NCI-H2107 treated with DMSO at 0.1 percent for 48 hours (cell line): ENCODE results near the gene GGT1.
"Not testable (repeated sequence)": the region's sequence is repeated elsewhere in the genome, so short reads cannot be mapped to it uniquely, and the experiment has no call there.

Experiments used
- DNase-seq: peaks from one replicate; lab custom pipeline; 2025; ENCODE audit not compliant: unreplicated experiment; lab: John Stamatoyannopoulos, UW

GGT1 gene

DNA sequence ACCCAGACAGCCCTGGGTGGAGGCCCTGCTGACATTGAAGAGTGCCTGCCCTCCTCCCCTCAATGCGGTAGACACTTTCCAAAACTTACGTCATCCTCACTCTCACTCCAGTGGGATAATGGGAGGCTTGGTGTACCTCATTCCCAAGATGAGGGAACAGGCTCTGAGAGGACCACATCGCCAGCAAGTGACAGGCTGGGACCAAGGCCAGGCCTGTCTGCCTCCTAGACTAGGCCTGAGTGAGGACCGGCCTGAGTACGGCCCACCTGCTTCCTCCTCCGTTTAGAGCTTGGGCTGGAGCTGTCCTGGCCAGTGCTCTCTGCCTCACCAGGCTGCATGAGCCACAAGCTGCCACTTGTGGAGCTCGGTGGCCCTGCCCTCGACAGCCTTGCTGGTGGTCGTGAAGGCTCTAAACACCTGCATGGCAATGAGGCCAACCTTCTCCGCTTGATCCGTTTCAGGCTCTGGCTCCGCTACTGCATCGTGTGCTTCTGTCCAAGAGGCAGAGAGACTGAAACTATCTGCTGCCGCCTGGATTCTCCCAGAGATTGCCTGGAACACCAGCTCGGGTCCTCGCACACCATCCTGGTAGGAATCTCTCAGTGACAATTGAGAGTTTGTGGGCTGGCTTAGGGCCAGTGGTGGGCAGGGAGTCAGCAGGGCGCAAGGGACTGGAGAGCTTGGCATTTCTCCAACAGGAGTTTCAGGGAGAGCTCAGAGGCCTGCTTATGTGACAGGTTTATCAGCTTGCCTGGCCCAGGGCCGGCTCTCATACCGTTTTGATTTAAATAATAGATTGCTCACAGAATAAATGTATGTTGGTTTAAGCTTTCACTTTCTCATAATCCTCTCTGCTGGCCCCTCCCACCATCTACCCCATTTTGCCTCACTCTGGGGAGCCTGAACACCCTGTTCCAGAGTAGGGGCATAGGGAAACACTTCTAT, 19.5 kb upstream of the GGT1 start:
- peak; percentile 85 for DNase-seq

DNA sequence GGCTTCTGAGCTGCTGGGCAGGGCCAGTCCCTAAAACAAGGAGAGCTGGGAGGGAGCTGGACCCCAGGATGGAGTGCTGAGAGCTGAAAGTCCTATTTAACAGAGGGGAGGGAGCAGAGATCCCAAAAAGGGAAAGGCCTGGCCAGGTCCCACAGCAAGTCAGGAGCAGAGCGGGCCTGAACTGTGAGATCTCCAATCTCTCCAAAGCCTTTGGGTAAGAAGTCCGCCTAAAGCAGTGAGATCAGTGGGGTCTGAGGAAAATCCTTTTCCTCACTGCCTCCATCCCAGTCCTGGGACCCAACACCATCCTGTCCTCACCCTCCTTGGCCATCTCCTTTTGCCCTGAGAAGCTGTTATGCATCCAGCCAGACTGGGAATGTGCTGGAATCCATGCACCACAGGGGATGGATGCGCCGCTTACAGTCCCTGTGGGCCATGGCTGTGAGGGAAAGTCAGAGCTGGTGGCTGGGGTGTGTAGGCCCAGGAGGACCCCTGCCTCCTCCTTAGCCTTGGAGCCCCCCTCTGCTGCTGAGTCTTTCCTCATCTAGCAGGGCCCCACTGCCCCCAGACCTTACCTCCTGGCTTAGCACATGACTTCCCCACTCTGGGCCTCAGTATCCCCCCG, 18.7 kb upstream of the GGT1 start:
- no peak for DNase-seq

DNA sequence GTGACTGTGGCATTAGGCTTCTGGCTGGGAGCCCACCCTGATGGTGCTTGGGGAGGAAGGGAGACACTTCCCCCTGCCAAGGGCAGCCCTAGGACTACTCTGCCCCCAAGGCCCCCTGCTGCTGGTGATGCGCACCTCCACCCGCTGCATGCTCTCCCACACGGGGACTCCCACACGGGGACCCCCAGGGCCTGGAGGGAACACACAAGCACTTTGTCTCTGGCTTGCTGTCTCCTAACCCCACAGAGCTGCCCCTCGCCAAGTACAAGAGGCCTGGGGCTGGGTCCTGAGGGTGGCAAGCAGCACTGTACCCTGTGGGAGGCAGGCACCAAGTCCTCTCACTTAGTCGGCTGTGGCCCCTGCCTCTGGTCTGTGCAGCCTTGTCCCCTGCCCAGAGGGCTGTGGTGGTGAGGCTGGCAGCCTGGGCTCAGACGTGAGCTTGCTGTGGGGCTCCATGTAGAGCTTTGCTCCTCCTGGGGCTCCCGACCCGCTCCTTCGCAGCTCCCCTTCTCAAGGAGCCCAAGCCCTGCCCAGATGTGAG, 18.1 kb upstream of the GGT1 start:
- no peak for DNase-seq

DNA sequence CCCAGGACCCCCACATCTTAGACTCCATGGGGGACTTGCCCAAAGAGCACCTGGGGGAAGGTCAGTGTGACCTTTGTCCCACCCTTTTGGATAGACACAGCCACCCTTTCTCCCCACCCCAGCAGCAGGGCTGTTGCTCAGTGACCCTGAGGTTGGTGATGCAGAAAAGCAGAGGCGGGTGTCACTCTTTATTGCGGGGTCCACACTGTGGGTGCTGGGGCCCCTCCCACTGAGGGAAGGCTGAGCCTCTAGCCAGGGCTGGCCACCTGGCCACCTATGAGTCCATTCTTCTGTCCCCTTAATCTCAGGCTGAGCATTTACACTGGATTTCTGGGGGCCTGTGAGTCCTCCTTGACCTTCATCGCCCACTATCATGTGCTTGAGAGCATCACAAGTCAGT, 17.5 kb upstream of the GGT1 start:
- DNase-seq: no peak

DNA sequence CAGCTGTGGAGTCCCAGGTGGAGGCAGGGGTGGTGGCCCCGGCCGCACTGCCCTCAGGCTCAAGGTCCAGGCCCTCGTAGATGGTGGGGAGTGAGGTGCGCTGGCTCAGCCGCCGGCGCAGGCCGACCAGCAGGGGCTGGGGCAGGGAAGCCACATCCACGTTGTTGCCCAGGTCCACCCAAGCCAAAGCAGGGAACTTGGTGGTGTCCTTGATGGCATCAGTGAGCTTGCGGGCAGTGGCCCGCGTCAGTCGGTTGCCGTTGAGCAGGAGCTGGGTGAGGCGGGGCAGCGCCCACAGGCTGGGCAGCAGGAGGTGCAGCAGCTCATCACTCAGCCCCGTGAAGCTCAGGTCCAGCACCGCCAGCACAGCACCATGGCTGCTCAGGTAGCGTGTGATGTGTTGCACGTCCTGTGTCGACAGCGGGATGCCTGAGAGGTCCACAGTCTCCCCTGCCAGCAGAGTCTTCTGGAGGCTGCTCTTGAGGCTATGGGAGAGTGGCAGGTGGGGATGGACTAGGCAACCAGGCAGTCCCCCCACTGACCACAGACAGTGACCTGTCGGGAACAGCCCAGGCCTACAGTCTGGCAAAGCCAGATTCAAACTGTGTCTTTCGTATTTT, 17.0 kb upstream of the GGT1 start:
- DNase-seq: no peak

DNA sequence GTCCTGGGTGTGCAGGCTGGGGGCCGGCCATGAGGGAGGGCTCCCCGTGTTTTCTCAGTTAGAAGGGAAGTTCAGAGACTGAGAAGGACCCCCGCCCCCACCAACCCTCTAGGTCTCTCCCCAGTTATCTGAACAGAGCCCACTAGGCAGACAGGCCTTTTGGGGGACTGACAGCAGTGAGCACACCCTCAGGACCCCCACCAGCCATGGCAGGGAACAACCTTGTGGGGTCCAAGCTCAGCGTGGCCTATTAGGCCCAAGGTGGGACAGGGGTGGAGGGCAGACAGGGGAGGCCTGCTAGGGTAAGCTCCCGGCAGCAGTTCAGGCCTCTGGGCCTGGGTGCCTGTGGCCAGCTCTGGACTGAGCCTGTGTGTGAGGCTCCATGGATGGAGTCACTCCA, 15.7 kb upstream of the GGT1 start:
- no peak for DNase-seq

DNA sequence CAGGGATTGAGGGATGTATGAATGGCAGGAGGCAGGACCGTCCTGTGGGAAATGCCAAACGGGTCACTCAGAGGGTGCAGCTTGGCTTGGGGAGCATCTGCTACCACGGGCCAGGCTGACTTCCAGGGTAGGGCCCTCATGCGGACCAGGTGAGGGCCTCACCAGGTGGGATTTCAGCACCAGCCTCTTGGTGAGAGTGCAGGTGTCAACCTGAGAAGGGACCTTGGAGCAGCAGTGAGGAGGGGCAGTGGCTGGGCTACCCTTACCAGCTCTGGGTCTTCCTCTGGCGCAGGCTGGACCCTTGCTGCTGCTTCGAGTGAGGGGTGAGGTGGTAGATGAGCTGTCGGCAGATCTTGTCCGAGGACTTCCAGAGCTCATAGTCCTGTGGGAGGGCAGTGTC, 15.0 kb upstream of the GGT1 start:
- DNase-seq: no peak

DNA sequence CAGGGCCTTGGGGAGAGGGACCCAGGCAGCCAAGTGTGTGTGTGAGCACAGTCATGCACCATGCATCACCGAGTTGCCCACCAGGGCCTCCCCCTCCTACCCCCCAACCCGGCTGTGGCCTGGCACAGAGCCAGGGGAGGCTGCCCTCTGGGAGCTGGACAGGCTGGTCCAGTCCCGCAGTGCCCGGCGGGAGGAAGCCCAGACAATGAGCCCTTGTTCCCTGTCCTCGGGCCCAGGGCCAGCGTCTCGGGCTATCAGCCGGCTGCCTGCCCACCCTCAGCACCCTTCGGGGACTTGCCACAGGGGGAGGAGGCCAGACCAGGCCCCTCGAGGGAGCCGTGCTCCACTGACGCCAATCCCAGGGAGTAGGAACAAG, 14.6 kb upstream of the GGT1 start:
- DNase-seq: no peak

DNA sequence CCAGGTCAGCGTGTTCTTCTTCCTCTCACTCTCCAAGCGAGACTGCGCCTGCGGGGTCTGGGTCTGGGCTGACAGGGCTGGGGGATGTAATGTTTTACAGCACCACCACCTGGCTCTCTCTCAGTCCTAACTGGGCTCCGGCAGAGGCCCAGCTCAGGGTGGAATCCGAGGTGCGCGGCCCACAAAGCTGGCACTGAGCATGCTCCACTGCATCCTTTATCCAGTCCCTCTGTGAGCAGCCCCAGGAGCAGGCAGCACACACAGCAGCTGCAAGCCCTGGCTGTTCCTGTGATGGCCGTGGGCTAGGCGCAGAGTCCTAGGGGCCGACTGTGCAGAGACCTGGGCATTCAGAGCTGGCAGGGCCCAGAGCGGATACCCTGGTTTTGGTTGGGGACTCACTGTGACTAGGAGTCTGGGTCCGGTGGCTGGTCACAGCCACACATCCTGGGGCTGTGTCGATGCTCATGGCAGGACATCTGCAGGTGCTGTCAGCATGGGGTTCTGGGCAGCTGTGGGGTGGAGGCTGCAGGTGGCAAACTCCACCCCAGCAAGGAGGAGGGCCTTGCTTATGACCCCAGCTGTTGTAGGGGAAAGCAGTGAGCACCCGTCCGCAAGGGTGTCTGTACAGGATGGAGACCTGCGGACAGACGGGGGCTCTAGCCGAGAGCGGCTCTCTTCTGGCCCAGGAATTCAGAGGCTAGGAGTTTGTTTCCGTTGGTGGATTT, 14.1 kb upstream of the GGT1 start:
- DNase-seq: no peak

DNA sequence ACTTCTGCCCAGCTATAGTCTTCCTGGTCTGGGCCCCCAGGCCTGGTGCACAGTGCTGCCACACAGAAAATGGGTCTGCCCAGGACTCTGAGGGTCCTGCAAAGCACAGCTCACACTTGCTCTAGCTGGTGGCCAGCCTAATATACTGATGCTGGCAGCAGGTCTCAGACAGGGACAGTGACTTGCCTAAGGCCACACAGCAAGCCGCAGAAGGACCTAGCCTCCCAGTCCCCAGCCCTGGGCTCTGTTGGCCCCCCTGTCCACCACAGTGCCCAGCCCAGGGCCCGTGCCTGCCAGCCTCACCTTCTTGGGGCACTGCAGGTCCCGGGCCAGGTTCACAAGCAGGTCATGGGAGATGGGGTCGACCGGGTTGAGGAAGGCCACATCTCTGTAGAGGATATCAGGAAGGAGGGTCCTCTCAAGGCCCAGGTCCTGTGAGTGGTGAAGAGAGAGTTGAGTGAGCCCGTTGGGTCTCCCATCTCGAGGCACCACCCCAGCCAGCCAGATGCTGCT, 13.4 kb upstream of the GGT1 start:
- DNase-seq: no peak

DNA sequence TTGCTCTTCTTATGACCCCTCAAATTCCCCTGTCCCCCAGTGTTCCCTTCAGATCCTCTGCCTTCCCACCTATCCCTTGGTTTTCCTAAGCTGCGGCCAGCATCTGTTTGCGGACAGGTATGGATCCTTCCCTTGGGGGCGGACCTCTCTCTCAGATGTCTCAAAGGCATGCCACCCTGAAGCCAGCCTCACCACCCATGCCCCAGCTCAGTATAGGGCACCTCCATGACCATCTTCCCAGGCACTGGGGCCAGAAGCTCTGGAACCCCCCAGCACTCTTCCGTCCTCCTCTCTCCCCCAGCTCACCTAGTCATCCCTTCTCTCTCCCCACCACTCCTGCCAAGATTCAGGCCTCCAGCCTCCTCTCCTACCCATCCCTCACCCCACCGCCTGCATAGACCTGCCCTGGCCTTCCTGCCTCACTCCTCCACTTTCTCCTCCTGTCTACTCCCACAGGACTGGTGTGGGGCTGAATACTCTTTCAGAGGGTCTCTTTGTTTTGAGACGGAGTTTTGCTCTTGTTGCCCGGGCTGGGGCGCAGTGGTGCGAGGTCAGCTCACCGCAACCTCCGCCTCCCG, 12.3 kb upstream of the GGT1 start:
- DNase-seq: no peak

DNA sequence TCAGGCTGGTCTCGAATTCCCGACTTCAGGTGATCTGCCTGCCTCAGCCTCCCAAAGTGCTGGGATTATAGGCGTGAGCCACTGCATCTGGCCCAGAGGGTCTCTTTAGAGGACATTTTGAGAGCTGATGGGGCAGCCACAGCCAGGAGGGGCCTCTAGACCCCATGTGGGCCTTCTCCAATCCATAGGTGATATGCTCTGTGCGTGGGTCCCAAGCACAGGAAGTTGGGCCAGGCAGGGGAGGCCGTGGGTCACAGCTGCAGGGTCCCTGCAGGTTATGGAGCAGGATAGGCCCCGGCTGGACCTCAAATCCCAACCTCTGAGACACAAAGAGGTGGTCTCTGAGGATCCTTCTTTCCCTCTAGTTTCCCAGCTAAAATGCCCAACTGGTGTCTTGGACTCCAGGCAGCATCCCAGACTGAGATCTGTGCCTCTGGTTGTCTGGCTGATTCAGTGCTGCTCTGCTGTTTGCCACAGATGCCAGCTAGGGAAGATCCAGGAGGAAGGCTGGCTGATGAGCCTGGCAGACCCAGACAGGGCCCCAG, 11.6 kb upstream of the GGT1 start:
- DNase-seq: no peak

DNA sequence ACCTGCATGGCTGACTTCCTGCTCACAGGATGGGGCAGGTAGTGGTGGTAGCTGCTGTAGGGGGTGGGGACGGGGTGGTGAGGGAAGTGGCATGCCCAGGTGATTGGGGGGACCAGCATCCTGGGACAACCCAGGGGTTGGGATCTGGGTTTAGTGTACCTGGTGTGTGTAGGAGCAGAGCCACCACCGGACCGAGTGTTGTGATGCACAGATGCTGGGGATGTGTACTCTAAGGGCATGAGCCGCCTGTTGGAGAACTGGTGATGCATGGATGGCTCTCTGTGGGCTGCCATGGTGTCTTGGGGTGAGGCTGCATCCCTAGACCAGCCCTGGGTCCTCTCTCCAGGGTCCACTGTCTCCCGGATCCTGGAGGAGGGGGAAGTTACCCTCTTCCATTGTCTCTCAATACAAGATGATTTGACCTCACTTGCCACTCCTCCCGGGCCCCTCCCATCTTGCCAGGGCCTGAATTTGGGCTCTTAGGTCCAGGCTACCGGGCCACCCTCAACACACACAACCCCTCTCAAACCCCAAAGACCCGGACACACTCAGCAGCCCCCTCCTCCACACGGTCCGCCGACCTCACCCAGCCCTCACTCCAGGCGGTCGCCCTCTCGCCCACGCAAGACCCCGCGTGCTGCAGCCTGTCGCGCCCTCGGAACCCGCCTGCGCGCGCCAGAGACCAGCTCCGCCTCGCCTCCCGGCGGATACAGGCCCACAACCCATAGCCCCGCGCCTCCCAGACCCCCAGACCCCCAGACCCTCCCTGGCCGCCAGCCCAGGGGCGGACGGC, 10.7 kb upstream of the GGT1 start:
- DNase-seq: no peak

DNA sequence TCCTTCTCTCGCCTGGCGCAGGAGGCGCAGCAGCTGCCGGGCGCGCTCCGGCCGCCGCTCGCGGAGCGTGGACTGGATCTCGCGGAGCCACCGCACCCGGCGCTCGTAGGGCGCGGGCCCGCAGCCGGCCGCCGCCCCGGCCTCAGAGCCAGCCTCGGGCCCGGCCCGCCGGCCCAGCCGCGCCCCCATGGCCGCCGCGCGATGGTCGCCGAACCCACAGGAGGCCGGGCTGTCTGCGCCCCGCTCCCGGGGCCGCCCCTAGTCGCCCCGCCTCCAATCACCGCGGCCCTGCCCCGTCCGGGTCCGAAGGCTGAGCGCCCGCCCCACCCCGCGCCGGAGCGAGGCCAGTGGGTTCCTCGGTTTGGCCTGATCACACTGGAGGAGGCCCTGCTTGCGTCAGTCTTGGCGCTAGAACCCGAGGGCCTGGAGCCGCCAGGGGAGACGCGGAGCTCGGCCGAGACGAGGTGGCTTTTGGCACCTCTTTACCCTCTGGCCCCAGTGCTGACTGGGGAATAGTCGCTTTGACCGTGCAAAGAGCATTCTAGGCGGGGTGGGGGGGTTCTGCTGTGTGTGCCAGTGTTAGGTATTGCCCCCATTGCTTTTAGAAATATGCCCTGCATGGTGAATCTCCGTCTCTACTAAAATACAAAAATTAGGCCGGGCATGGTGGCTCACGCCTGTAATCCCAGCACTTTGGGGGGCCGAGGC, 10.0 kb upstream of the GGT1 start, which contains the start of gene LRRC75B:
Gene LRRC75B, minus strand, starts transcription at position 223 of the 708 bp plus-strand sequence. Its CDS starts 34 bp downstream, at position 189.
- DNase-seq: no peak

DNA sequence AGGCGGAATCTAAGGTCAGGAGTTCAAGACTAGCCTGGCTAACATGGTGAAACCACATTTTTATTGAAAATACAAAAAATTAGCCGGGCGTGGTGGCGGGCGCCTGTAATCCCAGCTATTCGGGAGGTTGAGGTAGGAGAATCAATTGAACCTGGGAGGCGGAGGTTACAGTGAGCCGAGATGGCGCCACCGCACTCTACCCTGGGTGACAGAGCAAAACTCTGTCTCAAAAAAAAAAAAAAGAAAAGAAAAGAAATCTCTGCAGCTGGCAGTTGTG, 9.5 kb upstream of the GGT1 start:
- not testable (repeated sequence) for DNase-seq

DNA sequence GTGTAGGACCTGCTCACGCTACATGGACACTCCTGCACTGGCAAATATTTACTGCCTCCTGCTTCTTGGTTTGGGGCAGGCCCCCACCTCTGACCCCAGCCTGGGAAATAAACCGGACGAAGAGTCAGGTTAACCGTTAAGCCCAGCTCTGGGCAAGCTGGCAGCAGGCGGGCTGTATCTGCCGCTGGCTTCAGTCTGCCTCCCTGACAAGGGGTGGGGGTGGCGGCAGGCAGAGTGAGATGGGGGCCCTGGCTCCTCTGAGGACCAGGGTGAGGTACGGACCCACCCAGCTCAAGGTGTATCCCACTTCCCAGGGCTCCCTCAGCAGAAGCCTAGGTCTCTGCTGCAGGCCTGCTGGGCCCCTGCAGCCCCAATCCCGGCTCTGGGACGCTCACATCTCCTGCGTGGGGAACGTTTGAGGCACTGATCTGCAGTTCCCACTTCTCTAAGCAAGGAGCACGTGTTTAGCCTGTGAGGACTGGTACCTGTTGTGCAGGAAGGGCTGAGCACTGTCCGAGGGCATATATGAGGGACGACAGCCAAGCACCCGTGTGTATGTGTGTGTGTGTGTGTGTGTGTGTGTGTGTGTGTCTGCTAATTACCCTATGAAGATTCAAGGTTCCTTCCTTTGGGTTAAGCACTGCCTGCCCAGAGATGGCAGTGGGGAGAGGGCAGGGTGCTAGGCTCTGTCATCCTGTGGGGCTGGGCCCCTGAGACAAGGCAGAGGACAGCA, 9.0 kb upstream of the GGT1 start:
- no peak for DNase-seq

DNA sequence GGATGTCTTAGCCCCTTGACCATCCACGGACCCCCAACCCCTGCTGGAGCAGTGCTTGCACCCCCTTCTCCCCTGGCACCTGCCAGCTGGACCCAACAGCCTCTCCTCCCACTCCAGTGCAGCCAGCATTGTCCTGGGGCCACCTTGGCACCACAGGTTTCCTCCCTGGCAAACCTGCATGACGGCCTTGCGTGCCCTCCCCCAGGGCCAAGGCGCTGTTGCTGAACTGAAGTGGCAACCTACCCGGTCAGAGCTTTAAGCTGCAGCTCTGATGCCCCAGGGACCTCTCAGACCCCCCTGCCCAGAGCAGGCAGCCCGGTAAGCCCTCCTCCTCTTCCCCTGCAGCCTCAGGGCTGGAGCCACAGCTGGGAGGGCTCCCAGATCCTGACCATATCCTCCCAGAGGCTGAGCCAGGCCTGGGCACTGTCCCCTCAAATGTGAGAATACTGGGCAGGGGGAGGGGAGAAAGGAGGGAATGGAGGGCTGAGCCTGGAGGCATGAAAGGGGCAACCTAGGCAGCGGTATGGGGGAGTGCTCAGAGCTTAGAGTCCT, 8.3 kb upstream of the GGT1 start:
- DNase-seq: no peak

DNA sequence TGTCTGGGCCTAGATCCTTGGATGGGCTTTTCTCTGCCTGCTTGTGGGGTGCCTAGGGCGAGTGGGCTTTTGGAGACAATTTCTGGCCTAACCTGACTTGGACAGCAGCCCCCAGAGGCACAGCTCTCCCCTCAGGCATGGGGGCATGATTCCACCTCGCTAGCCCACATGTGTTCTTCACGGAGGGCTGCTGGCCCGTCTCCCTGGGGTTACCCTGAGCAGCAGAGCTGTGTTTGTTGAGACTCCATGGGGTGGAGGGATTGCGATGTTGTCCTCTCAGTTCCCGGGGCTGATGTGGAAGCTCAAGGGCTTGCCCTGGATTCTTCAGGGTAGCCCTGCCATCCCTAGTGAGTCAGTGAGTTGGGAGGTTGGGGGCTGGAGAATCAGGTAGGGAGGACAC, 7.8 kb upstream of the GGT1 start:
- no peak for DNase-seq
